ENCODE data around the gene CPNE6. TPM values are rescaled to one million over a fixed set of nuclear protein-coding genes. Genes with fewer than 3 reads are reported as not detected.
A peak's percentile ranks its signal among the peaks of the same experiment; 100 is the strongest.

The CPNE6 gene
- total and polyA plus RNA-seq, 2 donors from 2014 or later: 0.19 to 3.4 TPM

DNA sequence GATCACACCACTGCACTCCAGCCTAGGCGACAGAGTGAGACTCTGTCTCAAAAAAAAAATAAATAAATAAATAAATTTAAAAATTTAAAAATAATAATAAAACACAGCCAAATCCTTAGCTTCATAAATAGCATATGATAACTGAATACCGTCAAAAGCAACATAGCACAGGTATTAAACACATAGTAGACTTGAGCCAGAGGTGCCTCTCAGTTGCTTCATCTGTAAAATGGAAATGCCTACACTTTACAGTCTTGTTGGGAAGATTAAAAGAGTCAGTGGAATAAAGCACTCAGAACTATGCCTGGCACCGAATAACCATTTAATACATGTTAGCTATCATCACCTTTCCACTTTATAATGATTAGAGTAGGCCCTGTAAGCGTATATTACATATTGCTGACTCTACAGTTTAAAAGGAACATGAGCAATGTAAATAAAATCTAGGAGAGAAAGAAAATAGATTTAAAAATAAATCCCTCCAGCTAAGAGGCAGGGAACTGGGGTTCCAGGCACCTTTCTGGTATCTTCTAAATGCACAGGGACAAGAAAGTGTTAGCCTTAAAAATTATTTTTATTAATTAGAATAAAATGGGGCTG is 35.4 kb downstream of the CPNE6 start:
- intact Hi-C loops (cut with DNase I): no loop called here
- Histone ChIP-seq H3K36me3 (ENCODE audit: control insufficient read depth in 2 of 3, insufficient read depth in 3 of 3, low read length in 3 of 3) (peaks cover 0 to 7% (median 6%) of the 10 kb centered on the region in 3 donors), H3K9ac (ENCODE audit: low read length in 3 of 3) (no peak overlapping the region), H3K9me3 (ENCODE audit: control insufficient read depth in 2 of 3, insufficient read depth in 1 of 3, low read length in 3 of 3) (no peaks in the 10 kb centered on the region), H3K27me3 (ENCODE audit: control insufficient read depth, insufficient read depth, low read length) (no peaks in the 10 kb centered on the region), H3K4me3 (ENCODE audit: low read length in 3 of 3) (no peak overlapping the region), H3K27ac (ENCODE audit: low read depth in 2 of 2, low read length in 2 of 2) (no peak overlapping the region), H3K4me1 (ENCODE audit: control insufficient read depth in 2 of 3, insufficient read depth in 2 of 3, low read depth in 1 of 3, low read length in 3 of 3) (peaks cover 0 to 8% (median 0%) of the 10 kb centered on the region in 3 donors)
- TF ChIP-seq, protein P1, sequence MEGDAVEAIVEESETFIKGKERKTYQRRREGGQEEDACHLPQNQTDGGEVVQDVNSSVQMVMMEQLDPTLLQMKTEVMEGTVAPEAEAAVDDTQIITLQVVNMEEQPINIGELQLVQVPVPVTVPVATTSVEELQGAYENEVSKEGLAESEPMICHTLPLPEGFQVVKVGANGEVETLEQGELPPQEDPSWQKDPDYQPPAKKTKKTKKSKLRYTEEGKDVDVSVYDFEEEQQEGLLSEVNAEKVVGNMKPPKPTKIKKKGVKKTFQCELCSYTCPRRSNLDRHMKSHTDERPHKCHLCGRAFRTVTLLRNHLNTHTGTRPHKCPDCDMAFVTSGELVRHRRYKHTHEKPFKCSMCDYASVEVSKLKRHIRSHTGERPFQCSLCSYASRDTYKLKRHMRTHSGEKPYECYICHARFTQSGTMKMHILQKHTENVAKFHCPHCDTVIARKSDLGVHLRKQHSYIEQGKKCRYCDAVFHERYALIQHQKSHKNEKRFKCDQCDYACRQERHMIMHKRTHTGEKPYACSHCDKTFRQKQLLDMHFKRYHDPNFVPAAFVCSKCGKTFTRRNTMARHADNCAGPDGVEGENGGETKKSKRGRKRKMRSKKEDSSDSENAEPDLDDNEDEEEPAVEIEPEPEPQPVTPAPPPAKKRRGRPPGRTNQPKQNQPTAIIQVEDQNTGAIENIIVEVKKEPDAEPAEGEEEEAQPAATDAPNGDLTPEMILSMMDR (IDR thresholded peaks at IDR 0.05; ENCODE audit: borderline replicate concordance, extremely low read depth, insufficient read depth): no peak
- DNase-seq: no peak
- FAIRE-seq: no peak

DNA sequence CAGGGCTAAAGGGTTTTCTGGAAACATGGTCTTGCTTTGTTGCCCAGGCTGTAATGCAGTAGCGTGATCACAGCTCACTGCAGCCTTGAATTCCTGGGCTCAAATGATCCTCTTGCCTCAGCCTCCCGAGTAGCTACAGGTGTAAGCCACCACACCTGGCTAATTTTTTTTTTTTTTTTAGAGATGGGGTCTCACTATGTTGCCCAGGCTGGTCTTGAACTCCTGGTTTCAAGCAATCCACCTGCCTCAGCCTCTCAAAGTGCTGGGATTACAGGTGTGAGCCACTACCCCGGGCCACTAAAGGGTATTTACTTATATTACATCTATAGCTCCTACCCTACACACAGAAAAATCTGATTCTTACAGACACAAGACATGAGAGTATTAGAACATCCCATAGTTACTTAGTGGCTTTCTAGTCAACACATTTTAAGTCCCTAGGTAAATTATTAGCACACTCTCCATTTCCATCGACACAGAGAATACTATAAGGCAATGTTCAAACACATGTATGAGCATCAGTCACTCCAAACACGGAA is 37.0 kb downstream of the CPNE6 start:
- no peaks in the 10 kb centered on the region for H3K27me3 ChIP-seq (ENCODE audit: control insufficient read depth, insufficient read depth, low read length)
- H3K9ac ChIP-seq (ENCODE audit: low read length in 3 of 3): peak overlapping the region in 1 of 3 donors; percentile 8
- no peak for FAIRE-seq
- no peak for DNase-seq
- H3K36me3 ChIP-seq (ENCODE audit: control insufficient read depth in 2 of 3, insufficient read depth in 3 of 3, low read length in 3 of 3): peaks cover 0 to 3% (median 0%) of the 10 kb centered on the region in 3 donors
- intact Hi-C loops (cut with DNase I): no loop called here
- H3K4me1 ChIP-seq (ENCODE audit: control insufficient read depth in 2 of 3, insufficient read depth in 2 of 3, low read depth in 1 of 3, low read length in 3 of 3): peaks cover 0 to 9% (median 0%) of the 10 kb centered on the region in 3 donors
- H3K9me3 ChIP-seq (ENCODE audit: control insufficient read depth in 2 of 3, insufficient read depth in 1 of 3, low read length in 3 of 3): no peaks in the 10 kb centered on the region
- H3K27ac ChIP-seq (ENCODE audit: low read depth in 2 of 2, low read length in 2 of 2): peak overlapping the region in 1 of 2 donors; percentile 20
- H3K4me3 ChIP-seq (ENCODE audit: low read length in 3 of 3): no peak overlapping the region
- TF ChIP-seq, protein P1 (IDR thresholded peaks at IDR 0.05; ENCODE audit: borderline replicate concordance, extremely low read depth, insufficient read depth): no peak

- Histone ChIP-seq H3K36me3 (ENCODE audit: control insufficient read depth in 2 of 3, insufficient read depth in 3 of 3, low read length in 3 of 3) (no peaks in the 10 kb centered on the region), H3K9ac (ENCODE audit: low read length in 3 of 3) (no peak overlapping the region), H3K27me3 (ENCODE audit: control insufficient read depth, insufficient read depth, low read length) (no peaks in the 10 kb centered on the region), H3K27ac (ENCODE audit: low read depth in 2 of 2, low read length in 2 of 2) (no peak overlapping the region), H3K9me3 (ENCODE audit: control insufficient read depth in 2 of 3, insufficient read depth in 1 of 3, low read length in 3 of 3) (no peaks in the 10 kb centered on the region), H3K4me1 (ENCODE audit: control insufficient read depth in 2 of 3, insufficient read depth in 2 of 3, low read depth in 1 of 3, low read length in 3 of 3) (peaks cover 0 to 10% (median 0%) of the 10 kb centered on the region in 3 donors), H3K4me3 (ENCODE audit: low read length in 3 of 3) (no peak overlapping the region)
- no peak for FAIRE-seq
- TF ChIP-seq, protein P1 (IDR thresholded peaks at IDR 0.05; ENCODE audit: borderline replicate concordance, extremely low read depth, insufficient read depth): no peak
- intact Hi-C loops (cut with DNase I): no loop called here
- no peak for DNase-seq
These were observed 38.7 kb downstream of the CPNE6 start for GRCh38 chr14:24110060-24110459.
